ENCODE measurements around the gene ADGRL3. TPM values are rescaled to one million over a fixed set of nuclear protein-coding genes. Genes with fewer than 3 reads are reported as not detected.

Gene ADGRL3
- total and polyA plus RNA-seq, 7 donors: 0.06 to 2.8 (median 0.42) TPM

- 1% methylated on average over 45 to 51 of the region's 51 CpGs for WGBS, 3 donors
- intact Hi-C loops (cut with DNase I): no loop called here
- no peaks in the 10 kb centered on the region for H3K36me3 ChIP-seq (ENCODE audit: insufficient read depth in 1 of 2, low read depth in 1 of 2)
- DNase-seq: no peak
- no peaks in the 10 kb centered on the region for H3K4me1 ChIP-seq
- H3K4me3 ChIP-seq: peak overlapping the region; percentile 60
- TF ChIP-seq, protein P1, sequence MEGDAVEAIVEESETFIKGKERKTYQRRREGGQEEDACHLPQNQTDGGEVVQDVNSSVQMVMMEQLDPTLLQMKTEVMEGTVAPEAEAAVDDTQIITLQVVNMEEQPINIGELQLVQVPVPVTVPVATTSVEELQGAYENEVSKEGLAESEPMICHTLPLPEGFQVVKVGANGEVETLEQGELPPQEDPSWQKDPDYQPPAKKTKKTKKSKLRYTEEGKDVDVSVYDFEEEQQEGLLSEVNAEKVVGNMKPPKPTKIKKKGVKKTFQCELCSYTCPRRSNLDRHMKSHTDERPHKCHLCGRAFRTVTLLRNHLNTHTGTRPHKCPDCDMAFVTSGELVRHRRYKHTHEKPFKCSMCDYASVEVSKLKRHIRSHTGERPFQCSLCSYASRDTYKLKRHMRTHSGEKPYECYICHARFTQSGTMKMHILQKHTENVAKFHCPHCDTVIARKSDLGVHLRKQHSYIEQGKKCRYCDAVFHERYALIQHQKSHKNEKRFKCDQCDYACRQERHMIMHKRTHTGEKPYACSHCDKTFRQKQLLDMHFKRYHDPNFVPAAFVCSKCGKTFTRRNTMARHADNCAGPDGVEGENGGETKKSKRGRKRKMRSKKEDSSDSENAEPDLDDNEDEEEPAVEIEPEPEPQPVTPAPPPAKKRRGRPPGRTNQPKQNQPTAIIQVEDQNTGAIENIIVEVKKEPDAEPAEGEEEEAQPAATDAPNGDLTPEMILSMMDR (IDR thresholded peaks at IDR 0.05): no peak
- H3K27me3 ChIP-seq (ENCODE audit: insufficient read depth in 3 of 3, low read length in 2 of 3): peaks cover 0 to 56% (median 24%) of the 10 kb centered on the region in 3 donors
- H3K9me3 ChIP-seq: no peaks in the 10 kb centered on the region
- H3K27ac ChIP-seq: no peak overlapping the region
- no peak for ATAC-seq
Measured at GRCh38 chr4:61201961-61202637, 2.0 kb downstream of the ADGRL3 start.

DNA sequence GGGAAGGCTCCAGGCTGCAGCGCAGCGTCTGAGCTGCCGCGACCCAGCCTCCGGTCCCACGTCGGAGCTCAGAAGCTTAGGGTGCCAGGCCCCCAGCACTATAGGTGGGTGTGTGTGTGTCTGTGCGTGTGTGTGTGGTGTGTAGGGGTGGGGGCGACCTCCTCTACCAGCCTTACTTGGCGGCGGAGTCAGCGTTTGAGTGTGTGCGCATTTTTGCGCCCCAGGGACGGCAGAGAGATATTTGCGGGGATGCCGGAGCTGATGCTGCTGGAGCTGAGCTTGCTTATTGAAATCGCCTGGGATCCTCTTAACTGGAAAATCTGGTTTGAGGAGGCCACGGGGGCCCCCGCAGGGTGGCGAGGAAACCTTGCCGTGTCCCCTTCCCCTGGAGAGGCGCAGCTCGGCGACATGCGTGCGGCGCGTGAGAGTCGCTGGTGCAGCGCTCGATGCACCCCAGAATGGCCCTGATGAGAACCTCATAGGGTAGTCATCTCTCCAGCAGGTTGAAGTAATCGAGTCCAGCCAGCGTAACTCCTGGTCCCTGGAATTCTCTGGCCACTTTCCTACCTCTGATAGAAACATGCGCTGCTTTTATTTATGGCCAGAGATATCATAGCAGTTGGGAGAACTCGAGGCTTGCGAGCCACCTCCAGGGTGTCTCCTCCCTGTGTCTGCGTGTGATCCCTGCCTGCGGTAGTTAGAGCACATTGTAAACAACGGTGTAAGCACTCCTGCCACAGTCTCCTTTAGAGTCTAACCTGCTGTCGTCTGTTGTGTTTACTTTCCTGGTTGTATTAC is 2.7 kb downstream of the ADGRL3 start:
- Histone ChIP-seq H3K27me3 (ENCODE audit: insufficient read depth in 3 of 3, low read length in 2 of 3) (peaks cover 0 to 56% (median 24%) of the 10 kb centered on the region in 3 donors), H3K27ac (no peak overlapping the region), H3K9me3 (no peaks in the 10 kb centered on the region), H3K36me3 (ENCODE audit: insufficient read depth in 1 of 2, low read depth in 1 of 2) (no peaks in the 10 kb centered on the region), H3K4me1 (no peaks in the 10 kb centered on the region), H3K4me3 (peak overlapping the region; percentile 60)
- TF ChIP-seq, protein P1 (IDR thresholded peaks at IDR 0.05): no peak
- ATAC-seq: no peak
- intact Hi-C loops (cut with DNase I): no loop called here
- DNase-seq: no peak
- WGBS, 3 donors: 0 to 2% (median 2%) methylated on average over 37 to 41 of the region's 41 CpGs

DNA sequence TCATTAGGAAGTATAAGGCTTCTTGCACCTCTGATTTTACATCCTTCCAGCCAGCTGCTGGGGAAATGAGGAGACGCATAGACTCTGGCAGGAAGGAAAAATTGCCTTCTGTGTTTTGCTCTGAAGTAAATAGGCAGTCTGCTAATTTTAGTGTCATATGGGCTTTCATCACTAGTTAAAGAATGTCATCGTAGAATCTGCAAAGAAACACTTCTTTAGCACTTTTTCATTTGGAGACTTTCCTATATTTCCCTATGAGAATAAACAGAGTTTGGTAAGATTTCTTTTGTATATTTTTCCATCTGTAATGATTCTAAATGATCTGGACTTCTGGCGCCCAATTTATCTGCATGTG is 3.3 kb downstream of the ADGRL3 start:
- Histone ChIP-seq H3K27me3 (ENCODE audit: insufficient read depth in 3 of 3, low read length in 2 of 3) (peaks cover 0 to 56% (median 24%) of the 10 kb centered on the region in 3 donors), H3K4me3 (peak overlapping the region; percentile 60), H3K9me3 (no peaks in the 10 kb centered on the region), H3K27ac (no peak overlapping the region), H3K36me3 (ENCODE audit: insufficient read depth in 1 of 2, low read depth in 1 of 2) (no peaks in the 10 kb centered on the region), H3K4me1 (no peaks in the 10 kb centered on the region)
- ATAC-seq (no peak), DNase-seq (no peak)
- WGBS, 3 donors: 42 to 57% (median 46%) methylated on average over 3 of the region's 3 CpGs
- intact Hi-C loops (cut with DNase I): no loop called here
- TF ChIP-seq, protein P1 (IDR thresholded peaks at IDR 0.05): no peak

GRCh38 chr4:61204353-61205060 is 4.4 kb downstream of the ADGRL3 start:
- Histone ChIP-seq H3K4me3 (no peak overlapping the region), H3K4me1 (no peaks in the 10 kb centered on the region), H3K36me3 (ENCODE audit: insufficient read depth in 1 of 2, low read depth in 1 of 2) (no peaks in the 10 kb centered on the region), H3K9me3 (no peaks in the 10 kb centered on the region), H3K27ac (no peak overlapping the region), H3K27me3 (ENCODE audit: insufficient read depth in 3 of 3, low read length in 2 of 3) (peaks cover 0 to 47% (median 24%) of the 10 kb centered on the region in 3 donors)
- TF ChIP-seq, protein P1 (IDR thresholded peaks at IDR 0.05): no peak
- ATAC-seq: no peak
- WGBS, 3 donors: 79 to 96% (median 94%) methylated on average over 2 of the region's 2 CpGs
- intact Hi-C loops (cut with DNase I): no loop called here
- no peak for DNase-seq

All from psoas muscle (tissue), 8 donors.